HL-60 (cell line): Measurements from ENCODE around the gene ZG16B.

Experiments
- GABPA ChIP-seq: IDR thresholded peaks from 2 replicates; pipeline ENCODE4 v1.6.1; 2012; ENCODE audit warnings: low read depth
- POLR2AphosphoS5 ChIP-seq: IDR thresholded peaks from 2 replicates; pipeline ENCODE4 v1.6.1; 2012; ENCODE audit warnings: low read depth
- TF ChIP-seq, protein P1 (sequence below): IDR thresholded peaks from 2 replicates; pipeline ENCODE4 v1.6.1; 2012; ENCODE audit warnings: low read depth; ENCODE audit not compliant: insufficient replicate concordance
- TF ChIP-seq, protein P2 (sequence below): IDR thresholded peaks from one replicate; pipeline ENCODE4 v1.5.1; 2011; ENCODE audit warnings: low read length, control low read depth, inconsistent platforms; ENCODE audit not compliant: insufficient read depth

DNA sequence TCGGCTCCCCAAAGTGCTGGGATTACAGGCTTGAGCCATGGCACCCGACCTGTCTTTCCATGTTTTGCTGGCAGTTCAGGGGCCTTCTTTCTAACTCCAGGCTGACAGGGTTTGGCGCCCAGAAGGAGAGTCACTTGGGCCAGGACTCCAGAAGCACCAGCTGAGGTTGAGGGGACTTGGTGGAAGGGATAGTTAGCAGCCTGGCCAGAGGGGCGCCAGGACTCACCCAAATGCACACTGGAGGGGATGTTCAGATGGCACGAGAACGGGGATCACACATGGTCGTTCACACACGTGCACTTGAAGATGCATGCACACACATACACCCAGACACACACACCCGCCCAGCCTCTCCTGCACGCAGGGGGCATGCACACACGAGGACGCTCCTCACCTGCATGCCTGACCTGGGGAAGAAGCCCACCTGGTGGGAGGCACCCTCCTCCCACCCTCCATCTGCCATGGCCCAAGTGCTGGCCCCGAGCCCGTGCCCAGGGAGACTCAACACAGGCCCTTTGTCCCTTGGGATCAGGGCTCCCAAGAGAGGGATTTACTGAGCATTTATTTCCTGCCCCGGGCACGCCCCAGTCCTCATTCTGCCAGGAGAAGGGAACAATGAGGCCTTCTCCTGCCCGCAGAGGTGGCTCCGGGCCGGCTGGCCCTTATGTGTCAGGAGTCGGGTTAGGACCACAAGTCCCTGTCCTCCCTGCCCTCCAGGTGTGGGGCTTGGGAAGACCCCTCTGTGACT, 15.4 kb upstream of the ZG16B start:
- no peak for TF ChIP-seq GABPA
- TF ChIP-seq, protein P1, sequence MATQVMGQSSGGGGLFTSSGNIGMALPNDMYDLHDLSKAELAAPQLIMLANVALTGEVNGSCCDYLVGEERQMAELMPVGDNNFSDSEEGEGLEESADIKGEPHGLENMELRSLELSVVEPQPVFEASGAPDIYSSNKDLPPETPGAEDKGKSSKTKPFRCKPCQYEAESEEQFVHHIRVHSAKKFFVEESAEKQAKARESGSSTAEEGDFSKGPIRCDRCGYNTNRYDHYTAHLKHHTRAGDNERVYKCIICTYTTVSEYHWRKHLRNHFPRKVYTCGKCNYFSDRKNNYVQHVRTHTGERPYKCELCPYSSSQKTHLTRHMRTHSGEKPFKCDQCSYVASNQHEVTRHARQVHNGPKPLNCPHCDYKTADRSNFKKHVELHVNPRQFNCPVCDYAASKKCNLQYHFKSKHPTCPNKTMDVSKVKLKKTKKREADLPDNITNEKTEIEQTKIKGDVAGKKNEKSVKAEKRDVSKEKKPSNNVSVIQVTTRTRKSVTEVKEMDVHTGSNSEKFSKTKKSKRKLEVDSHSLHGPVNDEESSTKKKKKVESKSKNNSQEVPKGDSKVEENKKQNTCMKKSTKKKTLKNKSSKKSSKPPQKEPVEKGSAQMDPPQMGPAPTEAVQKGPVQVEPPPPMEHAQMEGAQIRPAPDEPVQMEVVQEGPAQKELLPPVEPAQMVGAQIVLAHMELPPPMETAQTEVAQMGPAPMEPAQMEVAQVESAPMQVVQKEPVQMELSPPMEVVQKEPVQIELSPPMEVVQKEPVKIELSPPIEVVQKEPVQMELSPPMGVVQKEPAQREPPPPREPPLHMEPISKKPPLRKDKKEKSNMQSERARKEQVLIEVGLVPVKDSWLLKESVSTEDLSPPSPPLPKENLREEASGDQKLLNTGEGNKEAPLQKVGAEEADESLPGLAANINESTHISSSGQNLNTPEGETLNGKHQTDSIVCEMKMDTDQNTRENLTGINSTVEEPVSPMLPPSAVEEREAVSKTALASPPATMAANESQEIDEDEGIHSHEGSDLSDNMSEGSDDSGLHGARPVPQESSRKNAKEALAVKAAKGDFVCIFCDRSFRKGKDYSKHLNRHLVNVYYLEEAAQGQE: no peak
- no peak for TF ChIP-seq POLR2AphosphoS5
- TF ChIP-seq, protein P2, sequence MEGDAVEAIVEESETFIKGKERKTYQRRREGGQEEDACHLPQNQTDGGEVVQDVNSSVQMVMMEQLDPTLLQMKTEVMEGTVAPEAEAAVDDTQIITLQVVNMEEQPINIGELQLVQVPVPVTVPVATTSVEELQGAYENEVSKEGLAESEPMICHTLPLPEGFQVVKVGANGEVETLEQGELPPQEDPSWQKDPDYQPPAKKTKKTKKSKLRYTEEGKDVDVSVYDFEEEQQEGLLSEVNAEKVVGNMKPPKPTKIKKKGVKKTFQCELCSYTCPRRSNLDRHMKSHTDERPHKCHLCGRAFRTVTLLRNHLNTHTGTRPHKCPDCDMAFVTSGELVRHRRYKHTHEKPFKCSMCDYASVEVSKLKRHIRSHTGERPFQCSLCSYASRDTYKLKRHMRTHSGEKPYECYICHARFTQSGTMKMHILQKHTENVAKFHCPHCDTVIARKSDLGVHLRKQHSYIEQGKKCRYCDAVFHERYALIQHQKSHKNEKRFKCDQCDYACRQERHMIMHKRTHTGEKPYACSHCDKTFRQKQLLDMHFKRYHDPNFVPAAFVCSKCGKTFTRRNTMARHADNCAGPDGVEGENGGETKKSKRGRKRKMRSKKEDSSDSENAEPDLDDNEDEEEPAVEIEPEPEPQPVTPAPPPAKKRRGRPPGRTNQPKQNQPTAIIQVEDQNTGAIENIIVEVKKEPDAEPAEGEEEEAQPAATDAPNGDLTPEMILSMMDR: no peak
